H9 (cell line): ENCODE measurements around the gene NFATC1. TPM values are rescaled to one million over a fixed set of nuclear protein-coding genes. Genes with fewer than 3 reads are reported as not detected.

Source experiments
- DNase-seq: peaks from one replicate; pipeline ENCODE4 v3.0.0-alpha.2; 2017
- H2AFZ ChIP-seq: one replicate; pipeline ENCODE4 v1.6.1; 2013; ENCODE audit warnings: mild to moderate bottlenecking, low read length, control low read depth, moderate library complexity
- H2AK5ac ChIP-seq: 2 replicates; pipeline ENCODE4 v1.6.1; 2013; ENCODE audit warnings: low read length, control low read depth, mixed read lengths; ENCODE audit not compliant: insufficient read length
- H2BK120ac ChIP-seq: one replicate; pipeline ENCODE4 v1.6.1; 2013; ENCODE audit warnings: low read depth, mild to moderate bottlenecking, low read length, control low read depth, inconsistent platforms; ENCODE audit not compliant: poor library complexity, severe bottlenecking
- H2BK12ac ChIP-seq: 2 replicates; pipeline ENCODE4 v1.6.1; 2013; ENCODE audit warnings: low read length, control low read depth, mixed read lengths, low read depth; ENCODE audit not compliant: insufficient read length
- H2BK15ac ChIP-seq: 2 replicates; pipeline ENCODE4 v1.6.1; 2013; ENCODE audit warnings: low read depth, low read length, control low read depth
- H2BK20ac ChIP-seq: one replicate; pipeline ENCODE4 v1.6.1; 2013; ENCODE audit warnings: low read depth, mild to moderate bottlenecking, low read length, control low read depth, inconsistent platforms; ENCODE audit not compliant: poor library complexity, severe bottlenecking
- H2BK5ac ChIP-seq: 2 replicates; pipeline ENCODE4 v1.6.1; 2013; ENCODE audit warnings: low read length, control low read depth, mixed read lengths; ENCODE audit not compliant: insufficient read length
- H3K14ac ChIP-seq: 2 replicates; pipeline ENCODE4 v1.6.1; 2013; ENCODE audit warnings: low read length, control low read depth; ENCODE audit not compliant: insufficient read depth
- H3K18ac ChIP-seq: 2 replicates; pipeline ENCODE4 v1.6.1; 2013; ENCODE audit warnings: low read depth, mild to moderate bottlenecking, mixed read lengths, low read length, control low read depth; ENCODE audit not compliant: insufficient read length
- H3K23ac ChIP-seq: 2 replicates; pipeline ENCODE4 v1.6.1; 2013; ENCODE audit warnings: low read length, control low read depth, mixed read lengths, low read depth; ENCODE audit not compliant: insufficient read length
- H3K23me2 ChIP-seq: 2 replicates; pipeline ENCODE4 v1.6.1; 2013; ENCODE audit warnings: low read depth, mild to moderate bottlenecking, mixed read lengths, low read length, control low read depth; ENCODE audit not compliant: insufficient read length, poor library complexity, severe bottlenecking
- H3K27ac ChIP-seq: 2 replicates; pipeline ENCODE4 v1.5.1; 2013; ENCODE audit warnings: low read length, control low read depth, mixed read lengths, low read depth; ENCODE audit not compliant: insufficient read length
- H3K27me3 ChIP-seq: 2 replicates; pipeline ENCODE4 v1.6.1; 2013; ENCODE audit warnings: low read length, control low read depth, inconsistent platforms; ENCODE audit not compliant: insufficient read depth
- H3K4ac ChIP-seq: 2 replicates; pipeline ENCODE4 v1.6.1; 2013; ENCODE audit warnings: low read depth, mild to moderate bottlenecking, control low read depth, inconsistent platforms, low read length, moderate library complexity
- H3K4me1 ChIP-seq: 2 replicates; pipeline ENCODE4 v1.6.1; 2013; ENCODE audit warnings: low read length, control low read depth, inconsistent platforms; ENCODE audit not compliant: insufficient read depth
- H3K4me2 ChIP-seq: 2 replicates; pipeline ENCODE4 v1.6.1; 2013; ENCODE audit warnings: low read length, control low read depth, mixed read lengths; ENCODE audit not compliant: insufficient read length, insufficient read depth
- H3K56ac ChIP-seq: 2 replicates; pipeline ENCODE4 v1.6.1; 2013; ENCODE audit warnings: low read depth, mild to moderate bottlenecking, mixed read lengths, low read length, control low read depth; ENCODE audit not compliant: insufficient read length
- H3K79me1 ChIP-seq: 2 replicates; pipeline ENCODE4 v1.6.1; 2013; ENCODE audit warnings: low read depth, mild to moderate bottlenecking, moderate library complexity, low read length, control low read depth, inconsistent platforms; ENCODE audit not compliant: insufficient read depth, poor library complexity, severe bottlenecking
- H3K79me2 ChIP-seq: 2 replicates; pipeline ENCODE4 v1.6.1; 2013; ENCODE audit warnings: low read length, control low read depth, inconsistent platforms; ENCODE audit not compliant: insufficient read depth
- H3K9ac ChIP-seq: 2 replicates; pipeline ENCODE4 v1.6.1; 2013; ENCODE audit warnings: low read length, control low read depth, mixed read lengths; ENCODE audit not compliant: insufficient read length; ENCODE audit errors: extremely low read depth
- H3K9me3 ChIP-seq: one replicate; pipeline ENCODE4 v1.6.1; 2013; ENCODE audit warnings: low read depth, low read length, inconsistent platforms; ENCODE audit not compliant: control insufficient read depth
- H3T11ph ChIP-seq: one replicate; pipeline ENCODE4 v1.6.1; 2013; ENCODE audit warnings: mild to moderate bottlenecking, low read length, control low read depth, inconsistent platforms
- H4K20me1 ChIP-seq: one replicate; pipeline ENCODE4 v1.6.1; 2013; ENCODE audit not compliant: control insufficient read depth, insufficient read length, insufficient read depth
- H4K5ac ChIP-seq: 2 replicates; pipeline ENCODE4 v1.6.1; 2013; ENCODE audit warnings: low read depth, mild to moderate bottlenecking, mixed read lengths, low read length, control low read depth; ENCODE audit not compliant: insufficient read length
- H4K8ac ChIP-seq: replicated peaks from 2 replicates; pipeline ENCODE4 v1.6.1; 2013; ENCODE audit warnings: low read length, control low read depth, mixed read lengths, low read depth; ENCODE audit not compliant: insufficient read length
- H4K91ac ChIP-seq: 2 replicates; pipeline ENCODE4 v1.6.1; 2013; ENCODE audit warnings: low read depth, mild to moderate bottlenecking, moderate library complexity, mixed read lengths, low read length, control low read depth; ENCODE audit not compliant: insufficient read length
- H3K27ac Mint-ChIP-seq, 3 experiments: 2 replicates in 2 of 3; 3 replicates in 1 of 3; pipeline ENCODE4 v1.8.0; 2020 to 2021; ENCODE audit warnings: mixed read lengths in 3 of 3, mild to moderate bottlenecking in 1 of 3, moderate library complexity in 1 of 3
- H3K27me3 Mint-ChIP-seq: 2 replicates; pipeline ENCODE4 v1.8.0; 2021; ENCODE audit warnings: low read depth, mild to moderate bottlenecking, moderate library complexity, mixed read lengths
- H3K36me3 Mint-ChIP-seq, 3 experiments: 2 replicates in 2 of 3; 3 replicates in 1 of 3; pipeline ENCODE4 v1.8.0; 2020 to 2021; ENCODE audit warnings: low read depth in 3 of 3, mixed read lengths in 3 of 3; ENCODE audit not compliant: insufficient read depth in 1 of 3
- H3K4me1 Mint-ChIP-seq, 2 experiments: 2 replicates each; pipeline ENCODE4 v1.8.0; 2020; ENCODE audit warnings: mixed read lengths in 2 of 2
- H3K4me3 Mint-ChIP-seq, 2 experiments: 2 replicates in 1 of 2; 3 replicates in 1 of 2; pipeline ENCODE4 v1.8.0; 2020 to 2021; ENCODE audit warnings: mild to moderate bottlenecking in 2 of 2, mixed read lengths in 2 of 2, moderate library complexity in 1 of 2
- H3K9me3 Mint-ChIP-seq, 2 experiments: 2 replicates in 1 of 2; 3 replicates in 1 of 2; pipeline ENCODE4 v1.8.0; 2020; ENCODE audit warnings: mild to moderate bottlenecking in 2 of 2, mixed read lengths in 2 of 2, moderate library complexity in 1 of 2
- CTCF ChIP-seq: fragments of 200-600 bp; sonication (generic); conservative IDR thresholded peaks from 3 replicates; pipeline ENCODE4 v1.8.0; 2021; ENCODE audit warnings: antibody characterized with exemption, mild to moderate bottlenecking
- WGBS: extraction: QIAGEN DNeasy Blood & Tissue Kit; methylation state at CpG from one replicate; pipeline ENCODE4 v1.1.7; 2013; ENCODE audit warnings: missing lambda C conversion rate, low lambda C conversion rate, mixed read lengths; ENCODE audit not compliant: insufficient read length; ENCODE audit errors: extremely low coverage; 5-methylcytosine and 5-hydroxymethylcytosine counted together
- total RNA-seq: library from RNA; stranded (reverse); gene quantifications from 2 replicates; pipeline ENCODE4 v1.2.1, GENCODE V29; 2021

NFATC1 gene
- total RNA-seq, 1 experiment from 2014 or later = 5.5 TPM

- Histone ChIP-seq H3K18ac (no peak overlapping the region), H3K27ac (no peak overlapping the region), H3K27me3 (no peaks in the 10 kb centered on the region), H3K4ac (no peak overlapping the region), H4K8ac (no peak overlapping the region), H3K23ac (no peak overlapping the region), H3K9ac (no peak overlapping the region), H2BK20ac (no peak overlapping the region), H2BK15ac (no peak overlapping the region), H2AK5ac (no peak overlapping the region), H4K91ac (no peak overlapping the region), H2BK120ac (no peak overlapping the region), H3K56ac (no peak overlapping the region), H3K14ac (no peak overlapping the region; the same call in 1 of the 2 replicates), H3K4me2 (no peak overlapping the region), H4K20me1 (no peaks in the 10 kb centered on the region), H2BK5ac (no peak overlapping the region), H2BK12ac (no peak overlapping the region), H3K4me1 (no peaks in the 10 kb centered on the region), H2AFZ (no peak overlapping the region), H3K79me2 (no peaks in the 10 kb centered on the region), H3T11ph (no peak overlapping the region), H3K79me1 (no peaks in the 10 kb centered on the region), H3K9me3 (no peaks in the 10 kb centered on the region), H4K5ac (no peak overlapping the region), H3K23me2 (no peaks in the 10 kb centered on the region)
- DNase-seq = peak; percentile 14
- no peaks in the 10 kb centered on the region for H3K4me1 Mint-ChIP-seq
- no CpG with 5 or more reads among the region's 34 CpGs for WGBS
- peaks cover 6 to 8% of the 10 kb centered on the region in 2 experiments; a peak in 4 of 5 replicates for H3K9me3 Mint-ChIP-seq
- H3K4me3 Mint-ChIP-seq = no peak overlapping the region
- no peak for TF ChIP-seq CTCF
- H3K27ac Mint-ChIP-seq = no peak overlapping the region
- peaks cover 0 to 2% (median 0%) of the 10 kb centered on the region in 3 experiments; a peak in 2 of 7 replicates for H3K36me3 Mint-ChIP-seq
- H3K27me3 Mint-ChIP-seq = no peaks in the 10 kb centered on the region; the same call in 1 of the 2 replicates
Measured at GRCh38 chr18:79560042-79560860, 164.5 kb downstream of the NFATC1 start.
